HG03135 (cell line): ENCODE results near the gene CMIP.

Experiments used
- ATAC-seq: cut with Tn5 transposase; IDR thresholded peaks from one replicate; pipeline ENCODE4 v1.9.1; 2021; ENCODE audit warnings: mild to moderate bottlenecking, moderate library complexity; ENCODE audit not compliant: unreplicated experiment

The CMIP gene

GRCh38 chr16:81633147-81633619 is 188.6 kb downstream of the CMIP start:
- no peak for ATAC-seq

GRCh38 chr16:81633680-81634379 is 189.2 kb downstream of the CMIP start:
- ATAC-seq = no peak

- no peak for ATAC-seq
Observed at GRCh38 chr16:81634380-81635062, 189.9 kb downstream of the CMIP start.

- no peak for ATAC-seq
Observed at GRCh38 chr16:81635063-81635937, 190.7 kb downstream of the CMIP start.

- no peak for ATAC-seq
Observed at GRCh38 chr16:81636298-81636993, 191.8 kb downstream of the CMIP start.

GRCh38 chr16:81637336-81638235 is 193.0 kb downstream of the CMIP start:
- ATAC-seq = no peak

- ATAC-seq = no peak
Observed at GRCh38 chr16:81638286-81638945, 193.8 kb downstream of the CMIP start.

- no peak for ATAC-seq
Observed at GRCh38 chr16:81639348-81639747, 194.7 kb downstream of the CMIP start.

GRCh38 chr16:81639931-81640680 is 195.5 kb downstream of the CMIP start:
- no peak for ATAC-seq

GRCh38 chr16:81640681-81641070 is 196.1 kb downstream of the CMIP start:
- no peak for ATAC-seq

GRCh38 chr16:81641395-81642106 is 196.9 kb downstream of the CMIP start:
- ATAC-seq = no peak

GRCh38 chr16:81642107-81642436 is 197.5 kb downstream of the CMIP start:
- no peak for ATAC-seq

GRCh38 chr16:81642943-81643342 is 198.3 kb downstream of the CMIP start:
- ATAC-seq = no peak

GRCh38 chr16:81645266-81645694 is 200.7 kb downstream of the CMIP start:
- ATAC-seq = no peak

GRCh38 chr16:81645925-81646324 is 201.3 kb downstream of the CMIP start:
- no peak for ATAC-seq

- no peak for ATAC-seq
Observed at GRCh38 chr16:81646561-81646960, 202.0 kb downstream of the CMIP start.

GRCh38 chr16:81647527-81647926 is 202.9 kb downstream of the CMIP start:
- no peak for ATAC-seq

- ATAC-seq = no peak
Observed at GRCh38 chr16:81649561-81650184, 205.1 kb downstream of the CMIP start.
